Measurements from ENCODE around the gene ELMOD3.

DNA sequence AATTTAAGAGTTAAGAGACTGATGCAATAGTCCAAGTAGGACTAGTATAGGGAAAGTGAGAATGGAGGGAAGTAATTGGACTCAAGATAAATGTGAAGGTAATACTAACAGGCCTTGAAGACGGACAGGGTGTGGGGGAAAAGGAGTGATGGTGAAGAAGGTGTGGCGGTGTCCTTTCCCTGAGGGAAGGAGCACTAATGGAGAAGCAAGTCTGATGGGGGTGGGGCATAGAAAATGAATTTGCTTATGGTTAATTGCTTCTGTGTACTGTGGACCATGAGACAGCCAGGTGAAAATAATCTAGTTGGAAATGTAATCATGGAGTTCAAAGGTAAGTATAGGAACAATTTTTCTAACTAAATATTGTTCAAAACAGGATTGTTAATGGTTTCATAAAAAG is 19.6 kb upstream of the ELMOD3 start:
- TF ChIP-seq, protein P1, sequence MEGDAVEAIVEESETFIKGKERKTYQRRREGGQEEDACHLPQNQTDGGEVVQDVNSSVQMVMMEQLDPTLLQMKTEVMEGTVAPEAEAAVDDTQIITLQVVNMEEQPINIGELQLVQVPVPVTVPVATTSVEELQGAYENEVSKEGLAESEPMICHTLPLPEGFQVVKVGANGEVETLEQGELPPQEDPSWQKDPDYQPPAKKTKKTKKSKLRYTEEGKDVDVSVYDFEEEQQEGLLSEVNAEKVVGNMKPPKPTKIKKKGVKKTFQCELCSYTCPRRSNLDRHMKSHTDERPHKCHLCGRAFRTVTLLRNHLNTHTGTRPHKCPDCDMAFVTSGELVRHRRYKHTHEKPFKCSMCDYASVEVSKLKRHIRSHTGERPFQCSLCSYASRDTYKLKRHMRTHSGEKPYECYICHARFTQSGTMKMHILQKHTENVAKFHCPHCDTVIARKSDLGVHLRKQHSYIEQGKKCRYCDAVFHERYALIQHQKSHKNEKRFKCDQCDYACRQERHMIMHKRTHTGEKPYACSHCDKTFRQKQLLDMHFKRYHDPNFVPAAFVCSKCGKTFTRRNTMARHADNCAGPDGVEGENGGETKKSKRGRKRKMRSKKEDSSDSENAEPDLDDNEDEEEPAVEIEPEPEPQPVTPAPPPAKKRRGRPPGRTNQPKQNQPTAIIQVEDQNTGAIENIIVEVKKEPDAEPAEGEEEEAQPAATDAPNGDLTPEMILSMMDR (IDR thresholded peaks at IDR 0.05), result no peak
- TF ChIP-seq EP300 (IDR thresholded peaks at IDR 0.05) (no peak), POLR2AphosphoS5 (IDR thresholded peaks at IDR 0.05) (no peak)
